Prostate gland (tissue), 2 donors: ENCODE measurements around the gene DRICH1.

Experiments
- CTCF ChIP-seq, 4 experiments: fragments of 200-600 bp in 2 of 4; fragments of 450-650 bp in 2 of 4; sonication (generic) in 2 of 4; IDR thresholded peaks; 1 replicate in 3 of 4; 2 replicates in 1 of 4; pipeline ENCODE4 v1.5.1; 2016 to 2019; ENCODE audit warnings: antibody characterized with exemption in 4 of 4, mild to moderate bottlenecking in 2 of 4, moderate library complexity in 2 of 4
- POLR2A ChIP-seq: fragments of 450-650 bp; IDR thresholded peaks from one replicate; pipeline ENCODE4 v1.6.1; 2016; ENCODE audit warnings: antibody characterized with exemption, mild to moderate bottlenecking
- POLR2AphosphoS5 ChIP-seq: sonication (generic); formaldehyde crosslinking; IDR thresholded peaks from one replicate; pipeline ENCODE4 v1.6.1; 2017; ENCODE audit warnings: antibody characterized with exemption

- TF ChIP-seq POLR2AphosphoS5, result no peak
- TF ChIP-seq CTCF (IDR thresholded peaks at IDR 0.05), result no peak
- no peak for TF ChIP-seq POLR2A
These were observed 23.5 kb downstream of the DRICH1 start for GRCh38 chr22:23608583-23608982.
